GM19035 (cell line): ENCODE data around the gene CATSPERZ.
A peak's percentile ranks its signal among the peaks of the same experiment; 100 is the strongest.

Experiments used
- ATAC-seq: cut with Tn5 transposase; IDR thresholded peaks from one replicate; pipeline ENCODE4 v1.9.1; 2021; ENCODE audit not compliant: unreplicated experiment

CATSPERZ gene

GRCh38 chr11:64339754-64340408, 39.7 kb downstream of the CATSPERZ start, which contains the start of gene CCDC88B:
Gene CCDC88B (plus strand): TSS chr11:64340204. CDS start chr11:64340267, 63 bp downstream.
- peak; percentile 52 for ATAC-seq

GRCh38 chr11:64340671-64341335, 40.6 kb downstream of the CATSPERZ start:
- ATAC-seq: peak; percentile 37

- no peak for ATAC-seq
These were observed 41.3 kb downstream of the CATSPERZ start for GRCh38 chr11:64341429-64341828.

GRCh38 chr11:64341851-64342791, 42.0 kb downstream of the CATSPERZ start:
- peak; percentile 37 for ATAC-seq

GRCh38 chr11:64342869-64343745, 42.9 kb downstream of the CATSPERZ start:
- ATAC-seq: no peak

GRCh38 chr11:64343767-64344559, 43.8 kb downstream of the CATSPERZ start:
- no peak for ATAC-seq

- no peak for ATAC-seq
These were observed 44.6 kb downstream of the CATSPERZ start for GRCh38 chr11:64344787-64345186.

- ATAC-seq: no peak
These were observed 47.2 kb downstream of the CATSPERZ start for GRCh38 chr11:64347193-64347867.

GRCh38 chr11:64348383-64349024, 48.3 kb downstream of the CATSPERZ start:
- no peak for ATAC-seq

GRCh38 chr11:64349025-64349387, 48.8 kb downstream of the CATSPERZ start:
- no peak for ATAC-seq

GRCh38 chr11:64349404-64349803, 49.2 kb downstream of the CATSPERZ start:
- no peak for ATAC-seq

- ATAC-seq: no peak
These were observed 51.0 kb downstream of the CATSPERZ start for GRCh38 chr11:64351136-64351631.

- no peak for ATAC-seq
These were observed 52.2 kb downstream of the CATSPERZ start for GRCh38 chr11:64352099-64352994.

- no peak for ATAC-seq
These were observed 53.0 kb downstream of the CATSPERZ start for GRCh38 chr11:64352995-64353714.

- ATAC-seq: no peak
These were observed 53.8 kb downstream of the CATSPERZ start for GRCh38 chr11:64353715-64354506.
